Psoas muscle (tissue), 8 donors: Measurements from ENCODE around the gene DNASE1L2. TPM values are rescaled to one million over a fixed set of nuclear protein-coding genes. Genes with fewer than 3 reads are reported as not detected.

ENCODE experiments used
- ATAC-seq, 4 donors: fragments of 200-7000 bp; cut with Tn5 transposase; one replicate each; pipeline ENCODE4 v1.9.1; 2020; ENCODE audit warnings: moderate library complexity in 3 of 4, mild to moderate bottlenecking in 2 of 4
- DNase-seq, 2 donors: peaks; one replicate each; pipeline ENCODE4 v3.0.0-alpha.2; 2020
- H3K27ac ChIP-seq: fragments of 200-600 bp; one replicate; pipeline ENCODE4 v1.8.0; 2022
- H3K27me3 ChIP-seq, 3 donors: fragments of 200-600 bp in 1 of 3; one replicate each; pipeline versions ENCODE4 v1.6.1 to v1.8.0; 2013 to 2022; ENCODE audit warnings: low read length in 2 of 3, mild to moderate bottlenecking in 2 of 3, moderate library complexity in 1 of 3; ENCODE audit not compliant: insufficient read depth in 3 of 3
- H3K36me3 ChIP-seq, 2 donors: fragments of 200-600 bp in 1 of 2; one replicate each; pipeline versions ENCODE4 v1.6.1 to v1.8.0; 2013 to 2022; ENCODE audit warnings: low read depth in 1 of 2, mild to moderate bottlenecking in 1 of 2, moderate library complexity in 1 of 2; ENCODE audit not compliant: insufficient read depth in 1 of 2
- H3K4me1 ChIP-seq: fragments of 200-600 bp; one replicate; pipeline ENCODE4 v1.8.0; 2022
- H3K4me3 ChIP-seq: fragments of 200-600 bp; one replicate; pipeline ENCODE4 v1.8.0; 2022; ENCODE audit warnings: mild to moderate bottlenecking
- H3K9me3 ChIP-seq: fragments of 200-600 bp; one replicate; pipeline ENCODE4 v1.8.0; 2022
- CTCF ChIP-seq: fragments of 200-600 bp; IDR thresholded peaks from one replicate; pipeline ENCODE4 v1.8.0; 2022; ENCODE audit warnings: antibody characterized with exemption
- WGBS, 3 donors: extraction: QIAGEN DNeasy Blood & Tissue Kit; methylation state at CpG; one replicate each; pipeline versions ENCODE4 v1.1.6 to v1.1.7; 2013; 5-methylcytosine and 5-hydroxymethylcytosine counted together
- intact Hi-C, 2 donors: fragments of 100-400 bp; cut with DNase I; formaldehyde crosslinking; loops; one replicate each; pipeline versions ENCODE4 v1.11.0 to v1.14.2; 2022
- polyA plus RNA-seq, 3 donors: library from polyadenylated mRNA; stranded (reverse); fragments of 200-250 nt; gene quantifications; one replicate each; pipeline ENCODE4 v1.2.3, GENCODE V29; 2013
- total RNA-seq, 4 donors: library from RNA; stranded (reverse); fragmentation: NEBNext Ultra II Directional in 2 of 4; extraction: Animal tissue kit (Norgen Biotek cat#: 25700) in 2 of 4; gene quantifications; one replicate each; pipeline versions ENCODE4 v1.2.1 to v1.2.4, GENCODE V29; 2021 to 2023
- donor health status: healthy with polysubstance abuse.
- donor health status: DM: no; HTN: no; CAD: no; lungs with moderate emphysema.
- donor health status: Bipolar disorder and iron deficiency.
- donor health status: healthy.
- donor health status: DM: yes; HTN: yes; CAD: no.
- donor health status: DM: no; HTN: no; CAD: no.
- donor health status: DM: no; HTN: no; CAD: no.
- donor health status: DM: yes; HTN: yes; CAD: no.

DNASE1L2 gene
- total and polyA plus RNA-seq, 7 donors = 0.17 to 1.2 (median 0.34) TPM

GRCh38 chr16:2229091-2229490, 7.2 kb upstream of the DNASE1L2 start:
- Histone ChIP-seq H3K9me3 (no peaks in the 10 kb centered on the region), H3K36me3 (peaks cover 3 to 66% of the 10 kb centered on the region in 2 donors), H3K27ac (no peak overlapping the region), H3K4me1 (peaks cover 19% of the 10 kb centered on the region), H3K27me3 (no peaks in the 10 kb centered on the region), H3K4me3 (no peak overlapping the region)
- 80 to 82% (median 82%) methylated on average over 11 to 12 of the region's 12 CpGs for WGBS, 3 donors
- ATAC-seq = no peak
- no peak for TF ChIP-seq CTCF
- intact Hi-C loops = no loop called here
- DNase-seq = no peak

GRCh38 chr16:2229632-2230250, 6.5 kb upstream of the DNASE1L2 start:
- ATAC-seq (no peak), DNase-seq (no peak)
- Histone ChIP-seq H3K27me3 (no peaks in the 10 kb centered on the region), H3K4me3 (no peak overlapping the region), H3K9me3 (no peaks in the 10 kb centered on the region), H3K27ac (no peak overlapping the region), H3K36me3 (peaks cover 3 to 73% of the 10 kb centered on the region in 2 donors), H3K4me1 (peaks cover 14% of the 10 kb centered on the region)
- intact Hi-C loops = no loop called here
- WGBS, 3 donors = 87 to 91% (median 91%) methylated on average over 20 to 23 of the region's 23 CpGs
- TF ChIP-seq CTCF = no peak

- peaks cover 0 to 3% (median 0%) of the 10 kb centered on the region in 3 donors for H3K27me3 ChIP-seq
- intact Hi-C loops = no loop called here
- no peaks in the 10 kb centered on the region for H3K9me3 ChIP-seq
- 81 to 85% (median 84%) methylated on average over 12 to 13 of the region's 13 CpGs for WGBS, 3 donors
- DNase-seq (no peak), ATAC-seq (no peak)
- H3K4me1 ChIP-seq = peaks cover 10% of the 10 kb centered on the region
- TF ChIP-seq CTCF = no peak
- H3K4me3 ChIP-seq = no peak overlapping the region
- H3K27ac ChIP-seq = no peak overlapping the region
- H3K36me3 ChIP-seq = peaks cover 3 to 79% of the 10 kb centered on the region in 2 donors
These were observed 5.9 kb upstream of the DNASE1L2 start for GRCh38 chr16:2230376-2230775.

- peaks cover 10% of the 10 kb centered on the region for H3K4me1 ChIP-seq
- no peak for TF ChIP-seq CTCF
- intact Hi-C loops = no loop called here
- no peaks in the 10 kb centered on the region for H3K9me3 ChIP-seq
- no peak overlapping the region for H3K27ac ChIP-seq
- no peak overlapping the region for H3K4me3 ChIP-seq
- DNase-seq (no peak), ATAC-seq (no peak)
- WGBS, 3 donors = 80 to 89% (median 82%) methylated on average over 29 of the region's 29 CpGs
- peaks cover 0 to 8% (median 1%) of the 10 kb centered on the region in 3 donors for H3K27me3 ChIP-seq
- peaks cover 3 to 85% of the 10 kb centered on the region in 2 donors for H3K36me3 ChIP-seq
These were observed 5.0 kb upstream of the DNASE1L2 start for GRCh38 chr16:2231016-2231931.
